Smooth muscle cell (in vitro differentiated cells): Measurements from ENCODE around the gene MICU1. TPM values are rescaled to one million over a fixed set of nuclear protein-coding genes. Genes with fewer than 3 reads are reported as not detected.
"Not testable (repeated sequence)": the region's sequence is repeated elsewhere in the genome, so short reads cannot be mapped to it uniquely, and the experiment has no call there.

Source experiments
- DNase-seq: peaks from one replicate; lab custom pipeline; 2025; ENCODE audit not compliant: unreplicated experiment; lab: John Stamatoyannopoulos, UW
- H2AFZ ChIP-seq: fragments of 200-600 bp; sonication (generic); 2 replicates; pipeline ENCODE4 v1.6.0; 2016; ENCODE audit warnings: antibody characterized with exemption, low read depth, mild to moderate bottlenecking
- H3F3A ChIP-seq: fragments of 200-600 bp; sonication (generic); 2 replicates; pipeline ENCODE4 v1.6.0; 2017; ENCODE audit warnings: antibody characterized with exemption, low read depth
- H3K27ac ChIP-seq: fragments of 200-600 bp; sonication (generic); 2 replicates; pipeline ENCODE4 v1.5.1; 2016; ENCODE audit warnings: low read depth, mild to moderate bottlenecking
- H3K27me3 ChIP-seq: fragments of 200-600 bp; sonication (generic); 2 replicates; pipeline ENCODE4 v1.6.1; 2016; ENCODE audit warnings: low read depth, mild to moderate bottlenecking
- H3K36me3 ChIP-seq: fragments of 200-600 bp; sonication (generic); 2 replicates; pipeline ENCODE4 v1.5.1; 2016; ENCODE audit warnings: low read depth
- H3K4me1 ChIP-seq: fragments of 200-600 bp; sonication (generic); 2 replicates; pipeline ENCODE4 v1.5.1; 2016; ENCODE audit warnings: low read depth
- H3K4me2 ChIP-seq: fragments of 200-600 bp; sonication (generic); 2 replicates; pipeline ENCODE4 v1.6.0; 2016; ENCODE audit warnings: mild to moderate bottlenecking
- H3K4me3 ChIP-seq: fragments of 200-600 bp; sonication (generic); 2 replicates; pipeline ENCODE4 v1.5.1; 2016; ENCODE audit warnings: mild to moderate bottlenecking
- H3K79me2 ChIP-seq: fragments of 200-600 bp; sonication (generic); 2 replicates; pipeline ENCODE4 v1.6.0; 2016; ENCODE audit warnings: low read depth, mild to moderate bottlenecking
- H3K9ac ChIP-seq: fragments of 200-600 bp; sonication (generic); 2 replicates; pipeline ENCODE4 v1.6.0; 2016; ENCODE audit warnings: low read depth
- H3K9me3 ChIP-seq: fragments of 200-600 bp; sonication (generic); replicated peaks from 2 replicates; pipeline ENCODE4 v1.5.1; 2016; ENCODE audit warnings: low read depth
- H4K20me1 ChIP-seq: fragments of 200-600 bp; sonication (generic); 2 replicates; pipeline ENCODE4 v1.6.0; 2016; ENCODE audit warnings: low read depth
- CTCF ChIP-seq: fragments of 200-600 bp; sonication (generic); IDR thresholded peaks from 2 replicates; pipeline ENCODE4 v1.5.1; 2017; ENCODE audit warnings: borderline replicate concordance, mild to moderate bottlenecking, antibody characterized with exemption; ENCODE audit not compliant: insufficient read depth, poor library complexity, severe bottlenecking
- WGBS: methylation state at CpG from one replicate; pipeline ENCODE4 v1.1.7; 2016; ENCODE audit warnings: low lambda C conversion rate; 5-methylcytosine and 5-hydroxymethylcytosine counted together
- polyA plus RNA-seq: library from polyadenylated mRNA; unstranded; fragments of >200 nt; fragmentation: Nextera tagmentation; extraction: Ambion mirVana; gene quantifications from 2 replicates; pipeline ENCODE4 v1.2.1, GENCODE V29; 2016
- total RNA-seq: library from RNA; depleted of rRNA; stranded (reverse); fragments of >200 nt; gene quantifications from 2 replicates; pipeline ENCODE4 v1.2.3, GENCODE V29; 2014

Gene MICU1
- total and polyA plus RNA-seq, 2 experiments from 2014 or later, result 35.0 to 35.1 TPM

GRCh38 chr10:72407927-72408600 is 217.8 kb downstream of the MICU1 start:
- no peaks in the 10 kb centered on the region for H3K9me3 ChIP-seq
- H3K4me1 ChIP-seq, result no peaks in the 10 kb centered on the region
- no peak overlapping the region for H3K27ac ChIP-seq
- no peak overlapping the region for H3K4me2 ChIP-seq
- no peaks in the 10 kb centered on the region for H4K20me1 ChIP-seq
- peaks cover 6% of the 10 kb centered on the region for H3K36me3 ChIP-seq
- no peak for DNase-seq
- no peak for TF ChIP-seq CTCF
- no peaks in the 10 kb centered on the region for H3F3A ChIP-seq
- H3K4me3 ChIP-seq, result no peak overlapping the region
- 98% methylated on average over 7 of the region's 7 CpGs for WGBS
- H3K27me3 ChIP-seq, result no peaks in the 10 kb centered on the region
- H2AFZ ChIP-seq, result no peak overlapping the region
- no peak overlapping the region for H3K9ac ChIP-seq
- H3K79me2 ChIP-seq, result no peaks in the 10 kb centered on the region

- no peak overlapping the region for H3K4me3 ChIP-seq
- H3K9ac ChIP-seq, result no peak overlapping the region
- no peaks in the 10 kb centered on the region for H3K27me3 ChIP-seq
- no peak for DNase-seq
- no peaks in the 10 kb centered on the region for H3K4me1 ChIP-seq
- no peak overlapping the region for H2AFZ ChIP-seq
- H4K20me1 ChIP-seq, result no peaks in the 10 kb centered on the region
- H3F3A ChIP-seq, result no peaks in the 10 kb centered on the region
- 96% methylated on average over 3 of the region's 3 CpGs for WGBS
- H3K27ac ChIP-seq, result no peak overlapping the region
- peaks cover 6% of the 10 kb centered on the region for H3K36me3 ChIP-seq
- TF ChIP-seq CTCF, result no peak
- H3K79me2 ChIP-seq, result no peaks in the 10 kb centered on the region
- H3K4me2 ChIP-seq, result no peak overlapping the region
- H3K9me3 ChIP-seq, result no peaks in the 10 kb centered on the region
Observed at GRCh38 chr10:72407471-72407870, 218.4 kb downstream of the MICU1 start.

- not testable (repeated sequence) for H3K4me1 ChIP-seq, H3K9ac ChIP-seq, H3K27me3 ChIP-seq, H3K79me2 ChIP-seq, H3K27ac ChIP-seq, H4K20me1 ChIP-seq, H3K36me3 ChIP-seq, H3F3A ChIP-seq, H3K4me2 ChIP-seq, DNase-seq, H2AFZ ChIP-seq, H3K4me3 ChIP-seq, H3K9me3 ChIP-seq
- WGBS, result 89% methylated on average over 3 of the region's 3 CpGs
Observed at GRCh38 chr10:72395581-72395980, 230.3 kb downstream of the MICU1 start.

- Histone ChIP-seq H3K79me2 (no peaks in the 10 kb centered on the region), H3K9ac (no peak overlapping the region), H3K36me3 (no peaks in the 10 kb centered on the region), H3K4me1 (no peaks in the 10 kb centered on the region), H3K4me3 (no peak overlapping the region), H3K27ac (no peak overlapping the region), H3F3A (no peaks in the 10 kb centered on the region), H3K4me2 (no peak overlapping the region), H3K9me3 (no peaks in the 10 kb centered on the region), H3K27me3 (no peaks in the 10 kb centered on the region), H2AFZ (no peak overlapping the region), H4K20me1 (no peaks in the 10 kb centered on the region)
- 90% methylated on average over 1 of the region's 1 CpG for WGBS
- TF ChIP-seq CTCF, result no peak
- DNase-seq, result no peak
Observed at GRCh38 chr10:72392571-72392970, 233.3 kb downstream of the MICU1 start.
